Osteoblast (primary cell): Measurements from ENCODE around the gene CD46. TPM values are rescaled to one million over a fixed set of nuclear protein-coding genes. Genes with fewer than 3 reads are reported as not detected.
"Not testable (repeated sequence)": the region's sequence is repeated elsewhere in the genome, so short reads cannot be mapped to it uniquely, and the experiment has no call there.

Experiments
- DNase-seq: peaks from one replicate; pipeline ENCODE4 v3.0.0; 2011; ENCODE audit warnings: low spot score, mixed read lengths; ENCODE audit not compliant: insufficient read length; ENCODE audit errors: missing footprints
- H2AFZ ChIP-seq: 2 replicates; pipeline ENCODE4 v1.6.0; 2011; ENCODE audit warnings: mild to moderate bottlenecking, low read length
- H3K27ac ChIP-seq: 2 replicates; pipeline ENCODE4 v1.5.1; 2011; ENCODE audit warnings: mild to moderate bottlenecking, low read depth, low read length, moderate library complexity
- H3K27me3 ChIP-seq: 2 replicates; pipeline ENCODE4 v1.6.0; 2012; ENCODE audit warnings: mild to moderate bottlenecking, control low read depth, inconsistent platforms, low read length, moderate library complexity; ENCODE audit not compliant: insufficient read depth
- H3K36me3 ChIP-seq: 2 replicates; pipeline ENCODE4 v1.5.1; 2011; ENCODE audit warnings: mild to moderate bottlenecking, low read length, control low read depth, moderate library complexity; ENCODE audit not compliant: insufficient read depth
- H3K4me1 ChIP-seq: 2 replicates; pipeline ENCODE4 v1.5.1; 2011; ENCODE audit warnings: mild to moderate bottlenecking, low read length, control low read depth, moderate library complexity; ENCODE audit not compliant: insufficient read depth
- H3K4me2 ChIP-seq: 2 replicates; pipeline ENCODE4 v1.6.0; 2011; ENCODE audit warnings: mild to moderate bottlenecking, low read length; ENCODE audit not compliant: insufficient read depth
- H3K4me3 ChIP-seq: fragments of 200-600 bp; sonication (generic); 3 replicates; pipeline ENCODE4 v1.5.1; 2012; ENCODE audit warnings: mild to moderate bottlenecking, low read length, inconsistent platforms; ENCODE audit not compliant: insufficient read depth
- H3K79me2 ChIP-seq: 2 replicates; pipeline ENCODE4 v1.6.0; 2012; ENCODE audit warnings: mild to moderate bottlenecking, low read length, control low read depth, inconsistent platforms; ENCODE audit not compliant: insufficient read depth
- H3K9me3 ChIP-seq: 2 replicates; pipeline ENCODE4 v1.5.1; 2011; ENCODE audit warnings: low read depth, low read length, control low read depth
- H4K20me1 ChIP-seq: 2 replicates; pipeline ENCODE4 v1.6.0; 2012; ENCODE audit warnings: mild to moderate bottlenecking, low read length, control low read depth; ENCODE audit not compliant: insufficient read depth
- total RNA-seq: library from RNA; depleted of rRNA; stranded (reverse); fragments of >200 nt; gene quantifications from 2 replicates; pipeline ENCODE4 v1.2.3, GENCODE V29; 2012
- TF ChIP-seq, protein P1 (sequence below): IDR thresholded peaks from 2 replicates; pipeline ENCODE4 v1.5.1; 2011; ENCODE audit warnings: mild to moderate bottlenecking, low read depth, low read length, moderate library complexity; ENCODE audit errors: extremely low read depth

CD46 gene
- total RNA-seq, 1 donor = 92.6 TPM

DNA sequence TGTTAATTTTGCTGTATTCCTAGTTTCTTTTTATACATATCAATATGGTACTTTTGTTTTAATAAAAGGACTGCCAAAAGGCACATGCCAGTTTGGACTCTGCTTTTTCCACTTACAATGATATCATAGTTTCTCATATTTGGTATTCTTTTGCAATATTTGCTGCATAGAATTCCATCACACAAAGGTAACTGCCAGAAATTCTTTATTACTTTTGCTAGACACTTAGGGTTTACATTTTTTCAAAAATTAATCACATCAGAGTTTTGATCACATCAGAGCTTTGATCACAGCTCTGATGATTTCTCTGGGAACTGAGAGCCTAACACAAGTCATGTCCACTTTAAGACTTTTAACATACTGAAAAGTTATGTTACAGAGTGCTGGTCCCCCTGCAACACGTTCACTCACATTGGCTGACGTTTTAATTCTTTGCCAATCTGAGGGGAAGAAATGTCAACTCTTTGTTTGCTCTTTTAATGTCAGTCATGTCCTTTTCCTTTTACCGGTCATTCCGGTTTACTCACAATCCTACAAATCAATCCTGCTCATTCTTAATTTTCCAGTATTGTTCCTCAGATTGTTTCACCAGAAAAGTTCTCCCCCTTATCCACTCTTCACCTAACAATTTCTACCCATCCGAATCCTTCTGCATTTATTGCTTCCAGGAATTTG, 1.1 kb upstream of the CD46 start:
- Histone ChIP-seq H3K9me3 (no peaks in the 10 kb centered on the region), H3K79me2 (peaks cover 37% of the 10 kb centered on the region), H3K27ac (peak overlapping the region; percentile 68), H4K20me1 (peaks cover 23% of the 10 kb centered on the region), H3K27me3 (no peaks in the 10 kb centered on the region), H3K4me3 (peak overlapping the region; percentile 94), H3K4me1 (peaks cover 18% of the 10 kb centered on the region), H2AFZ (peak overlapping the region; percentile 85), H3K36me3 (no peaks in the 10 kb centered on the region), H3K4me2 (peak overlapping the region; percentile 96)
- TF ChIP-seq, protein P1, sequence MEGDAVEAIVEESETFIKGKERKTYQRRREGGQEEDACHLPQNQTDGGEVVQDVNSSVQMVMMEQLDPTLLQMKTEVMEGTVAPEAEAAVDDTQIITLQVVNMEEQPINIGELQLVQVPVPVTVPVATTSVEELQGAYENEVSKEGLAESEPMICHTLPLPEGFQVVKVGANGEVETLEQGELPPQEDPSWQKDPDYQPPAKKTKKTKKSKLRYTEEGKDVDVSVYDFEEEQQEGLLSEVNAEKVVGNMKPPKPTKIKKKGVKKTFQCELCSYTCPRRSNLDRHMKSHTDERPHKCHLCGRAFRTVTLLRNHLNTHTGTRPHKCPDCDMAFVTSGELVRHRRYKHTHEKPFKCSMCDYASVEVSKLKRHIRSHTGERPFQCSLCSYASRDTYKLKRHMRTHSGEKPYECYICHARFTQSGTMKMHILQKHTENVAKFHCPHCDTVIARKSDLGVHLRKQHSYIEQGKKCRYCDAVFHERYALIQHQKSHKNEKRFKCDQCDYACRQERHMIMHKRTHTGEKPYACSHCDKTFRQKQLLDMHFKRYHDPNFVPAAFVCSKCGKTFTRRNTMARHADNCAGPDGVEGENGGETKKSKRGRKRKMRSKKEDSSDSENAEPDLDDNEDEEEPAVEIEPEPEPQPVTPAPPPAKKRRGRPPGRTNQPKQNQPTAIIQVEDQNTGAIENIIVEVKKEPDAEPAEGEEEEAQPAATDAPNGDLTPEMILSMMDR = no peak
- DNase-seq = no peak

DNA sequence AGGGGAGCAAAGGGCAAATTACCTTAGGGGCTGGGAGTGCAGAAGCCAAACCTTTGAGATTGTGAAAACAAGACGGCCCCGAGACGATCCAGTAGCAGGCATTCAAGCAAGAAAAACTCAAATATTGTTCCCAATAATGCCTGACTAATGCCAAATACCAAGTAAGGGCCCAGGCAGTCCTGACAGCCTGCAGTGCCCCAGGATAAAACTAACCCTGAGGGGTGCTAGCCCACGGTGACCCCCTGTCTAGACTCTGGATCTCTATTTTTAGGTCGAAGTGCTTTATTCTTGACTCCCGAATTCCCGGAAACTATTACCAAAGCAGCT, 428 bp upstream of the CD46 start:
- Histone ChIP-seq H2AFZ (peak overlapping the region; percentile 85), H3K27ac (peak overlapping the region; percentile 68), H3K4me3 (peak overlapping the region; percentile 94), H3K79me2 (peaks cover 43% of the 10 kb centered on the region), H3K4me2 (peak overlapping the region; percentile 96), H4K20me1 (peaks cover 30% of the 10 kb centered on the region), H3K4me1 (peaks cover 12% of the 10 kb centered on the region)
- DNase-seq, H3K27me3 ChIP-seq, H3K36me3 ChIP-seq, H3K9me3 ChIP-seq: not testable (repeated sequence)

DNA sequence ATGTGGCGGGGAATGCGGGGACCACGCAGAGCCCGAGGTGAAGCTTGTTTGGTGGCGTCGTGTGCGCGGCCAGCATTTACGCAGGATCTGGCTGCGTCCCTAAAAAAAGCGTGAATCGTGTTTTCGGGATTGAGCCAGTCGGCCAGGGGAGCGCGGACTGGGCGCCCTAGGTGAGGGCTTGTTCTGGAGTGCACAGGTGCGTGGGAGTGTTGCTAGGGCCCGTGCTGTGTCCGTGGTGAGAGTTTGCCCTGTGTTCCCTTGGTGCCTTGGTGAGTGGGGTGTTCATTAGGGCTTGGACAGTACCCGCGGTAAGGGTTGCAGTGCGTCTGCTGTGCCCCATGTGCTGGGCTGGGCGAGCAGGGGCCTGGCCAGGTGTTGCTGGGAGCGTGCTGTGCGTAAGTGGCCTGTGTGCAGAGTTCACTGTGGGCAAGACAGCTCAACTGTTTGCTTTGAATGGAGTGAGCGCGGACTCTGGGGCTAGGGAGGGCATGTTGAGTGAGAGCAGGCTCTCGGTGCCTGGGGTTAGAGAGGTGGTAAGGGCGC, 673 bp downstream of the CD46 start:
- peak overlapping the region; percentile 68 for H3K27ac ChIP-seq
- no peaks in the 10 kb centered on the region for H3K27me3 ChIP-seq
- peak overlapping the region; percentile 97 for H2AFZ ChIP-seq
- H3K4me1 ChIP-seq = peaks cover 10% of the 10 kb centered on the region
- peak overlapping the region; percentile 94 for H3K4me3 ChIP-seq
- DNase-seq = peak; percentile 22
- TF ChIP-seq, protein P1 = no peak
- H3K4me2 ChIP-seq = peak overlapping the region; percentile 96
- peaks cover 6% of the 10 kb centered on the region for H3K36me3 ChIP-seq
- peaks cover 54% of the 10 kb centered on the region for H3K79me2 ChIP-seq
- H3K9me3 ChIP-seq = no peaks in the 10 kb centered on the region
- H4K20me1 ChIP-seq = peaks cover 31% of the 10 kb centered on the region

DNA sequence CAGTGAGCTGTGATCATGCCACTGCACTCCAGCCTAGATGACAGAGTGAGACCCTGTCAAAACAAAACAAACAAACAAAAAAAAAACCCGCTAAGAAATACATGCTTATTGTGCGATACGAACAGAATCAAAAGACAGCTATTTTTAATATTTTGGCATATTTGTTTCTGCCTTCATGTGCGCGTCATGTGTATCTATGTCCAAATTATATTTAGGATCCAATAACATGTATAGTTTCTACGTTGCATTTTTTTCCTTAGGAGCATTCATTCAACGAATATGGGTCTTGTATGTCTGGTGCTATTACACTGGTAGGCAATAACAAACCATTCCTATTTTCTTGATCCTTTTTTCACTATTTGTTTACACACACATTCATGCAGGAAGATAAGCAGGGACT, 1.8 kb downstream of the CD46 start:
- peak overlapping the region; percentile 96 for H3K4me2 ChIP-seq
- TF ChIP-seq, protein P1 = no peak
- no peak for DNase-seq
- peaks cover 57% of the 10 kb centered on the region for H3K79me2 ChIP-seq
- H3K4me3 ChIP-seq = no peak overlapping the region
- no peak overlapping the region for H3K27ac ChIP-seq
- H4K20me1 ChIP-seq = peaks cover 31% of the 10 kb centered on the region
- no peak overlapping the region for H2AFZ ChIP-seq
- H3K27me3 ChIP-seq = no peaks in the 10 kb centered on the region
- H3K9me3 ChIP-seq = no peaks in the 10 kb centered on the region
- peaks cover 10% of the 10 kb centered on the region for H3K4me1 ChIP-seq
- H3K36me3 ChIP-seq = peaks cover 11% of the 10 kb centered on the region
